H1 (cell line): ENCODE results near the gene BSND. TPM values are rescaled to one million over a fixed set of nuclear protein-coding genes. Genes with fewer than 3 reads are reported as not detected.

Experiments
- CTCF ChIA-PET: fragments of 300-600 bp; sonication (Branson Sonifier 250); formaldehyde crosslinking; loops from one replicate; lab custom pipeline; 2021; ENCODE audit not compliant: partially characterized antibody; lab: Charles Lee
- POLR2A ChIA-PET: fragments of 300-600 bp; sonication (Branson Sonifier 250); formaldehyde crosslinking; loops from one replicate; lab custom pipeline; 2021; ENCODE audit warnings: inconsistent platforms; ENCODE audit not compliant: partially characterized antibody; lab: Charles Lee
- DNase-seq, 2 experiments: peaks; one replicate each; pipeline versions ENCODE4 v3.0.0 to v3.0.0-alpha.2; 2010 to 2022; ENCODE audit warnings: low spot score in 2 of 2, low read depth in 1 of 2, mixed read lengths in 1 of 2
- FAIRE-seq: peaks from 2 replicates; lab custom pipeline; 2011; peaks lifted over from hg19 to GRCh38; lab: Jason Lieb, UNC
- H2AFZ ChIP-seq: 2 replicates; pipeline ENCODE4 v1.8.1; 2012; ENCODE audit warnings: low read length, inconsistent platforms
- H2AK5ac ChIP-seq: 2 replicates; pipeline ENCODE4 v1.6.1; 2013; ENCODE audit warnings: low read depth, low read length
- H2BK120ac ChIP-seq: replicated peaks from 2 replicates; pipeline ENCODE3; 2013; ENCODE audit warnings: low read depth, low read length, inconsistent platforms
- H2BK12ac ChIP-seq: 2 replicates; pipeline ENCODE4 v1.6.1; 2013; ENCODE audit warnings: low read depth, low read length
- H2BK15ac ChIP-seq: 2 replicates; pipeline ENCODE4 v1.6.1; 2013; ENCODE audit warnings: low read length
- H2BK20ac ChIP-seq: 2 replicates; pipeline ENCODE4 v1.6.1; 2013; ENCODE audit warnings: low read length
- H2BK5ac ChIP-seq: 2 replicates; pipeline ENCODE4 v1.6.1; 2013; ENCODE audit warnings: low read depth, low read length
- H3K14ac ChIP-seq: 2 replicates; pipeline ENCODE4 v1.6.1; 2013; ENCODE audit warnings: inconsistent platforms; ENCODE audit not compliant: insufficient read length
- H3K18ac ChIP-seq: 2 replicates; pipeline ENCODE4 v1.6.1; 2013; ENCODE audit warnings: low read length; ENCODE audit errors: extremely low read depth
- H3K23ac ChIP-seq: 2 replicates; pipeline ENCODE4 v1.6.1; 2013; ENCODE audit warnings: inconsistent platforms; ENCODE audit not compliant: insufficient read length
- H3K23me2 ChIP-seq: 2 replicates; pipeline ENCODE4 v1.6.1; 2013; ENCODE audit warnings: low read depth, low read length
- H3K27ac ChIP-seq: 2 replicates; pipeline ENCODE4 v1.6.1; 2011; ENCODE audit warnings: low read depth, low read length, inconsistent platforms
- H3K27me3 ChIP-seq, 4 experiments: replicated peaks in 1 of 4; 1 replicate in 1 of 4; 2 replicates in 3 of 4; pipeline versions ENCODE4 v1.6.1 to v1.8.1; 2011 to 2013; ENCODE audit warnings: low read length in 3 of 4, mild to moderate bottlenecking in 3 of 4, inconsistent platforms in 2 of 4, mixed read lengths in 2 of 4, moderate library complexity in 1 of 4; ENCODE audit not compliant: control insufficient read depth in 3 of 4, insufficient read depth in 3 of 4; ENCODE audit errors: extremely low read depth in 1 of 4
- H3K36me3 ChIP-seq, 4 experiments: 2 replicates each; pipeline versions ENCODE4 v1.6.1 to v1.8.1; 2011 to 2013; ENCODE audit warnings: mild to moderate bottlenecking in 4 of 4, low read length in 3 of 4, moderate library complexity in 2 of 4, control low read depth in 1 of 4, inconsistent platforms in 1 of 4; ENCODE audit not compliant: insufficient read depth in 4 of 4, control insufficient read depth in 2 of 4
- H3K4ac ChIP-seq: replicated peaks from 2 replicates; pipeline ENCODE3; 2013; ENCODE audit warnings: low read length, low read depth, mixed read lengths, inconsistent platforms; ENCODE audit not compliant: insufficient read length
- H3K4me1 ChIP-seq, 4 experiments: replicated peaks in 1 of 4; 1 replicate in 1 of 4; 2 replicates in 3 of 4; pipeline versions ENCODE4 v1.6.1 to v1.8.1; 2011 to 2013; ENCODE audit warnings: low read length in 3 of 4, inconsistent platforms in 2 of 4, mixed read lengths in 1 of 4; ENCODE audit not compliant: insufficient read depth in 4 of 4, control insufficient read depth in 3 of 4
- H3K4me2 ChIP-seq, 2 experiments: 2 replicates each; pipeline versions ENCODE4 v1.6.1 to v1.8.1; 2011 to 2013; ENCODE audit warnings: low read depth in 2 of 2, low read length in 2 of 2, control low read depth in 1 of 2, inconsistent platforms in 1 of 2, mild to moderate bottlenecking in 1 of 2; ENCODE audit not compliant: insufficient read depth in 1 of 2
- H3K4me3 ChIP-seq, 4 experiments: fragments of 200-600, 300-600 bp in 1 of 4; sonication (generic), shearing (Covaris generic), sonication (Bioruptor Twin) in 1 of 4; 2 replicates each; pipeline versions ENCODE4 v1.5.1 to v1.8.1; 2011 to 2016; ENCODE audit warnings: low read length in 4 of 4, low read depth in 3 of 4, control low read depth in 2 of 4, inconsistent platforms in 2 of 4, mild to moderate bottlenecking in 2 of 4, mixed read lengths in 1 of 4, moderate library complexity in 1 of 4; ENCODE audit not compliant: insufficient read depth in 2 of 4; ENCODE audit errors: extremely low read depth in 1 of 4
- H3K56ac ChIP-seq: replicated peaks from 2 replicates; pipeline ENCODE3; 2013; ENCODE audit warnings: low read depth, mild to moderate bottlenecking, mixed read lengths, low read length, inconsistent platforms; ENCODE audit not compliant: insufficient read length
- H3K79me1 ChIP-seq: 2 replicates; pipeline ENCODE4 v1.6.1; 2013; ENCODE audit warnings: low read depth, low read length, control low read depth
- H3K79me2 ChIP-seq, 2 experiments: 2 replicates each; pipeline versions ENCODE4 v1.6.1 to v1.8.1; 2012 to 2013; ENCODE audit warnings: low read length in 2 of 2, mild to moderate bottlenecking in 2 of 2, inconsistent platforms in 1 of 2; ENCODE audit not compliant: insufficient read depth in 2 of 2, control insufficient read depth in 1 of 2
- H3K9ac ChIP-seq, 4 experiments: replicated peaks in 1 of 4; 1 replicate in 1 of 4; 2 replicates in 3 of 4; pipeline versions ENCODE4 v1.6.1 to v1.8.1; 2011 to 2013; ENCODE audit warnings: low read depth in 3 of 4, low read length in 3 of 4, control low read depth in 2 of 4, mild to moderate bottlenecking in 2 of 4, moderate library complexity in 2 of 4, inconsistent platforms in 1 of 4; ENCODE audit errors: extremely low read depth in 1 of 4
- H3K9me3 ChIP-seq, 2 experiments: 2 replicates each; pipeline versions ENCODE4 v1.6.1 to v1.8.1; 2012 to 2013; ENCODE audit warnings: mild to moderate bottlenecking in 2 of 2, moderate library complexity in 2 of 2, control low read depth in 1 of 2, inconsistent platforms in 1 of 2, low read depth in 1 of 2, low read length in 1 of 2, mixed read lengths in 1 of 2; ENCODE audit not compliant: insufficient read depth in 2 of 2
- H4K20me1 ChIP-seq, 2 experiments: replicated peaks in 1 of 2; 2 replicates each; pipeline versions ENCODE3 to v1.8.1; 2011 to 2013; ENCODE audit warnings: inconsistent platforms in 2 of 2, low read length in 2 of 2, mild to moderate bottlenecking in 1 of 2; ENCODE audit not compliant: insufficient read depth in 2 of 2, control insufficient read depth in 1 of 2
- H4K5ac ChIP-seq: 2 replicates; pipeline ENCODE4 v1.6.1; 2013; ENCODE audit warnings: low read length, low read depth, mixed read lengths, inconsistent platforms; ENCODE audit not compliant: insufficient read length
- H4K8ac ChIP-seq: 2 replicates; pipeline ENCODE4 v1.8.0; 2013; ENCODE audit warnings: mild to moderate bottlenecking, moderate library complexity, low read length, inconsistent platforms; ENCODE audit not compliant: insufficient read depth; ENCODE audit errors: extremely low read depth
- H4K91ac ChIP-seq: replicated peaks from 2 replicates; pipeline ENCODE3; 2013; ENCODE audit warnings: low read length, mixed read lengths, inconsistent platforms; ENCODE audit not compliant: insufficient read length
- HDAC2 ChIP-seq, 2 experiments: fragments of 300-600 bp in 1 of 2; sonication (generic) in 1 of 2; IDR thresholded peaks; 2 replicates each; pipeline ENCODE4 v1.6.1; 2011 to 2012; ENCODE audit warnings: low read depth in 2 of 2, low read length in 2 of 2, mild to moderate bottlenecking in 2 of 2, moderate library complexity in 2 of 2, borderline replicate concordance in 1 of 2, inconsistent platforms in 1 of 2
- POU5F1 ChIP-seq: IDR thresholded peaks from 2 replicates; pipeline ENCODE4 v1.6.1; 2011; ENCODE audit warnings: low read depth, mild to moderate bottlenecking, low read length, moderate library complexity
- SIN3A ChIP-seq, 2 experiments: IDR thresholded peaks in 1 of 2; conservative IDR thresholded peaks in 1 of 2; 2 replicates each; pipeline ENCODE4 v1.6.1; 2011 to 2012; ENCODE audit warnings: low read length in 2 of 2, improper control_type of control experiment in 1 of 2, low read depth in 1 of 2, mild to moderate bottlenecking in 1 of 2
- SP1 ChIP-seq: IDR thresholded peaks from 2 replicates; pipeline ENCODE4 v1.6.1; 2011; ENCODE audit warnings: low read depth, low read length
- WGBS, 2 experiments: shearing (Covaris generic) in 1 of 2; methylation state at CpG; one replicate each; pipeline versions ENCODE4 v1.1.6 to v1.1.7; 2013 to 2015; ENCODE audit warnings: low lambda C conversion rate in 2 of 2, mixed read lengths in 2 of 2, inconsistent platforms in 1 of 2, low coverage in 1 of 2, missing lambda C conversion rate in 1 of 2; ENCODE audit not compliant: insufficient replicate concordance in 2 of 2, insufficient coverage in 1 of 2, insufficient read length in 1 of 2; ENCODE audit errors: extremely low coverage in 1 of 2, missing lambda C conversion rate in 1 of 2; 5-methylcytosine and 5-hydroxymethylcytosine counted together
- polyA plus RNA-seq, 7 experiments: library from polyadenylated mRNA; depleted of rRNA in 3 of 7; stranded (reverse) in 5 of 7; unstranded in 2 of 7; fragments of >200 nt in 5 of 7; fragments of 200-250 nt in 2 of 7; gene quantifications; 1 replicate in 5 of 7; 2 replicates in 1 of 7; 4 replicates in 1 of 7; pipeline versions ENCODE4 v1.2.1 to v1.2.3, GENCODE V29; 2011 to 2013; ENCODE audit warnings: missing spikeins in 2 of 7, mixed read lengths in 2 of 7
- total RNA-seq: library from RNA; stranded (reverse); fragmentation: NEBNext Ultra II Directional; extraction: Animal tissue kit (Norgen Biotek cat#: 25700); gene quantifications from 2 replicates; pipeline ENCODE4 v1.2.1, GENCODE V29; 2021

BSND gene
- total and polyA plus RNA-seq, 2 of the 8 experiments (the other 6 are each of a cell fraction or from before 2014, with no cell fraction given) = 0.43 to 0.68 TPM

DNA sequence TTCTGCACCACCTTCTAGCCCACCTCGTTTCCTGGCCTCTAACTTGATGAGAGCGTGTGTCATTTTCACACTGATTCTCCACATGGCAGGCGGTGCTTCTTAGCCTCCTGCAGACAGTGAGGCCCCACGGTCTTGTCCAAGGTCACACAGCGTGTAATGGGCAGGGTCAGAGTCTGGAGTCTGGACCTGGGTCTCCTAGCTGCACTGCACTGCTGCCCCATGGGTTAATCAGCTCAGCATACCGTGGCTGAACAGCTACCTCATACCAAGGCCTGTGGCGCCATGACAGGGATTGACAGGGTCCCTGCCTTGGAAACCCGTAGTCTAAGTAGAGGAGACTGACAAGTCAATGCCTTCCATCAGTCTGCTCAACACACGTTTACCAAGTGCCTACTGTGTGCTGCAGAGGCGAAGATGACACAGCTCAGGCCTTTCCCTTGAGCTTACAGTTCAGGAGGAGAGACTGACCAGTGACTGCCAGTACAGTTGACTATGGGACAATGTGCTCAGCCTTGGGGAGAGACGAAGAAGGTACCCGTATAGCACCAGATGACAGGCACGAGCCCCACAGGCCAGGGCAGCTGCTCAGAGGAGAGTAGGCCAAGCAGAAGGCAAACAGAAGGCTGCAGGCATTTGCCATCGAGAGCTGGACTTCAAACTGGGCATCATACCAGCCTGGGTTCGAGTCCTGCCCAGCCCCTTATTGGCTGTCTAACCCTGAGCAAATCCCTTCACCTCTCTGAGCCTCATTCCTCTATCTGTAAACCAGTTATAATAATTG is 46.1 kb downstream of the BSND start:
- H3K36me3 ChIP-seq = peaks cover 0 to 17% (median 0%) of the 10 kb centered on the region in 4 experiments; a peak in 1 of 8 replicates
- H4K5ac ChIP-seq = no peak overlapping the region
- H3K18ac ChIP-seq = no peak overlapping the region
- no peak overlapping the region for H2BK12ac ChIP-seq
- H3K23ac ChIP-seq = no peak overlapping the region
- H3K79me1 ChIP-seq = no peaks in the 10 kb centered on the region; the same call in none of the 2 replicates
- no peak overlapping the region for H3K9ac ChIP-seq
- no peak overlapping the region for H2BK5ac ChIP-seq
- no peak overlapping the region for H3K4me2 ChIP-seq
- 85% methylated on average over 15 of the region's 15 CpGs; no CpG with 5 or more reads in 1 of the 2 experiments for WGBS, 2 experiments
- no peak overlapping the region for H2AK5ac ChIP-seq
- peaks cover 2 to 16% (median 15%) of the 10 kb centered on the region in 4 experiments; a peak in 6 of 7 replicates for H3K27me3 ChIP-seq
- DNase-seq = no peak
- H2BK20ac ChIP-seq = no peak overlapping the region
- ChIA-PET CTCF (interaction anchor here (0.7 to 2.1 kb wide), 6 partner anchors 14 to 304 kb away, joined by 3 to 6 read pairs (median 4); no protein-coding TSS in a partner anchor), POLR2A (no interaction called here)
- H3K56ac ChIP-seq = no peak overlapping the region
- FAIRE-seq = no peak
- H3K9me3 ChIP-seq = no peaks in the 10 kb centered on the region
- H3K4me3 ChIP-seq = no peak overlapping the region
- H3K27ac ChIP-seq = no peak overlapping the region
- H3K23me2 ChIP-seq = peaks cover 7% of the 10 kb centered on the region; the same call in 1 of the 2 replicates
- no peak overlapping the region for H2BK15ac ChIP-seq
- H3K14ac ChIP-seq = no peak overlapping the region
- peaks cover 0 to 39% of the 10 kb centered on the region in 2 experiments for H4K20me1 ChIP-seq
- H3K4me1 ChIP-seq = peaks cover 0 to 10% (median 6%) of the 10 kb centered on the region in 4 experiments; a peak in 5 of 7 replicates
- no peak overlapping the region for H2AFZ ChIP-seq
- H4K91ac ChIP-seq = no peak overlapping the region
- no peak overlapping the region for H2BK120ac ChIP-seq
- no peak overlapping the region for H3K4ac ChIP-seq
- no peak overlapping the region for H4K8ac ChIP-seq
- H3K79me2 ChIP-seq = peaks cover 6 to 16% of the 10 kb centered on the region in 2 experiments; a peak in 2 of 4 replicates
- no peak for TF ChIP-seq SIN3A (conservative IDR thresholded peaks at IDR 0.05 in 1 of 2, IDR thresholded peaks at IDR 0.05 in 1 of 2; ENCODE audit: low read depth in 1 of 2, low read length in 2 of 2)
- no peak for TF ChIP-seq SP1
- no peak for TF ChIP-seq POU5F1
- no peak for TF ChIP-seq HDAC2 (IDR thresholded peaks at IDR 0.05; ENCODE audit: borderline replicate concordance in 1 of 2, low read depth in 2 of 2, low read length in 2 of 2)
